ENCODE results near the gene SENP7.

The SENP7 gene

GRCh38 chr3:101413656-101414055 is 99.4 kb downstream of the SENP7 start:
- Histone ChIP-seq H3K4me3 (replicated peaks; ENCODE audit: low read depth, low read length) (no peak overlapping the region), H3K27me3 (replicated peaks; ENCODE audit: control insufficient read depth, insufficient read depth, low read length) (no peaks in the 10 kb centered on the region), H3K36me3 (ENCODE audit: control insufficient read depth, insufficient read depth, low read length) (no peaks in the 10 kb centered on the region)
- DNase-seq (ENCODE audit: extremely low read depth, insufficient read length): no peak
- no peak for TF ChIP-seq CTCF (IDR thresholded peaks at IDR 0.05; ENCODE audit: insufficient read depth, low read length, poor library complexity, severe bottlenecking)

- Histone ChIP-seq H3K27me3 (replicated peaks; ENCODE audit: control insufficient read depth, insufficient read depth, low read length) (no peaks in the 10 kb centered on the region), H3K4me3 (replicated peaks; ENCODE audit: low read depth, low read length) (no peak overlapping the region), H3K36me3 (ENCODE audit: control insufficient read depth, insufficient read depth, low read length) (no peaks in the 10 kb centered on the region)
- DNase-seq (ENCODE audit: extremely low read depth, insufficient read length): no peak
- TF ChIP-seq CTCF (IDR thresholded peaks at IDR 0.05; ENCODE audit: insufficient read depth, low read length, poor library complexity, severe bottlenecking): no peak
Observed at GRCh38 chr3:101391413-101391950, 121.5 kb downstream of the SENP7 start.

- no peak for DNase-seq (ENCODE audit: extremely low read depth, insufficient read length)
- H3K27me3 ChIP-seq (replicated peaks; ENCODE audit: control insufficient read depth, insufficient read depth, low read length): no peaks in the 10 kb centered on the region
- H3K36me3 ChIP-seq (ENCODE audit: control insufficient read depth, insufficient read depth, low read length): no peaks in the 10 kb centered on the region
- H3K4me3 ChIP-seq (replicated peaks; ENCODE audit: low read depth, low read length): no peak overlapping the region
- TF ChIP-seq CTCF (IDR thresholded peaks at IDR 0.05; ENCODE audit: insufficient read depth, low read length, poor library complexity, severe bottlenecking): no peak
Observed at GRCh38 chr3:101388706-101389105, 124.3 kb downstream of the SENP7 start.

- DNase-seq (ENCODE audit: extremely low read depth, insufficient read length): no peak
- Histone ChIP-seq H3K27me3 (replicated peaks; ENCODE audit: control insufficient read depth, insufficient read depth, low read length) (no peaks in the 10 kb centered on the region), H3K36me3 (ENCODE audit: control insufficient read depth, insufficient read depth, low read length) (no peaks in the 10 kb centered on the region), H3K4me3 (replicated peaks; ENCODE audit: low read depth, low read length) (no peak overlapping the region)
- TF ChIP-seq CTCF (IDR thresholded peaks at IDR 0.05; ENCODE audit: insufficient read depth, low read length, poor library complexity, severe bottlenecking): no peak
Observed at GRCh38 chr3:101387351-101387750, 125.7 kb downstream of the SENP7 start.

GRCh38 chr3:101384426-101384825 is 128.6 kb downstream of the SENP7 start:
- no peaks in the 10 kb centered on the region for H3K27me3 ChIP-seq (replicated peaks; ENCODE audit: control insufficient read depth, insufficient read depth, low read length)
- DNase-seq (ENCODE audit: extremely low read depth, insufficient read length): no peak
- no peak overlapping the region for H3K4me3 ChIP-seq (replicated peaks; ENCODE audit: low read depth, low read length)
- no peak for TF ChIP-seq CTCF (IDR thresholded peaks at IDR 0.05; ENCODE audit: insufficient read depth, low read length, poor library complexity, severe bottlenecking)
- no peaks in the 10 kb centered on the region for H3K36me3 ChIP-seq (ENCODE audit: control insufficient read depth, insufficient read depth, low read length)

GRCh38 chr3:101383656-101384055 is 129.4 kb downstream of the SENP7 start:
- DNase-seq (ENCODE audit: extremely low read depth, insufficient read length): no peak
- no peak overlapping the region for H3K4me3 ChIP-seq (replicated peaks; ENCODE audit: low read depth, low read length)

More at GRCh38 chr3:101383656-101384055, 129.4 kb downstream of the SENP7 start:
- no peak for TF ChIP-seq CTCF (IDR thresholded peaks at IDR 0.05; ENCODE audit: insufficient read depth, low read length, poor library complexity, severe bottlenecking)
- no peaks in the 10 kb centered on the region for H3K27me3 ChIP-seq (replicated peaks; ENCODE audit: control insufficient read depth, insufficient read depth, low read length)
- no peaks in the 10 kb centered on the region for H3K36me3 ChIP-seq (ENCODE audit: control insufficient read depth, insufficient read depth, low read length)
